Neuronal stem cell (in vitro differentiated cells): ENCODE results near the gene ZNF398.

ENCODE experiments used
- DNase-seq: peaks from one replicate; pipeline ENCODE4 v3.0.0-alpha.2; 2013; ENCODE audit warnings: low spot score
- H2AFZ ChIP-seq: one replicate; pipeline ENCODE4 v1.6.1; 2013; ENCODE audit warnings: mild to moderate bottlenecking, low read length, inconsistent platforms
- H2AK5ac ChIP-seq: 2 replicates; pipeline ENCODE4 v1.6.1; 2013; ENCODE audit warnings: low read depth, mild to moderate bottlenecking, inconsistent platforms, low read length, moderate library complexity, mixed read lengths
- H2BK120ac ChIP-seq: 2 replicates; pipeline ENCODE4 v1.6.1; 2013; ENCODE audit warnings: low read depth, mild to moderate bottlenecking, inconsistent platforms, low read length, moderate library complexity, mixed read lengths
- H2BK12ac ChIP-seq: one replicate; pipeline ENCODE4 v1.6.1; 2013; ENCODE audit warnings: low read length, inconsistent platforms
- H2BK15ac ChIP-seq: 2 replicates; pipeline ENCODE4 v1.6.1; 2013; ENCODE audit warnings: mild to moderate bottlenecking, low read length, inconsistent platforms, mixed read lengths
- H2BK5ac ChIP-seq: one replicate; pipeline ENCODE4 v1.6.1; 2013; ENCODE audit warnings: inconsistent platforms, mild to moderate bottlenecking, low read length, moderate library complexity
- H3K14ac ChIP-seq: one replicate; pipeline ENCODE4 v1.6.1; 2013; ENCODE audit warnings: low read length, inconsistent platforms
- H3K18ac ChIP-seq: 2 replicates; pipeline ENCODE4 v1.6.1; 2013; ENCODE audit warnings: low read length, inconsistent platforms
- H3K23ac ChIP-seq: 2 replicates; pipeline ENCODE4 v1.6.1; 2013; ENCODE audit warnings: low read depth, mild to moderate bottlenecking, mixed read lengths, low read length, inconsistent platforms; ENCODE audit not compliant: poor library complexity
- H3K27ac ChIP-seq: replicated peaks from 3 replicates; pipeline ENCODE4 v1.5.1; 2013; ENCODE audit warnings: low read length, inconsistent platforms
- H3K27me3 ChIP-seq, 3 experiments: 2 replicates each; pipeline ENCODE4 v1.6.1; 2013; ENCODE audit warnings: low read length in 3 of 3, mild to moderate bottlenecking in 2 of 3, inconsistent platforms in 1 of 3, low read depth in 1 of 3, mixed read lengths in 1 of 3, moderate library complexity in 1 of 3; ENCODE audit not compliant: control insufficient read depth in 3 of 3, insufficient read depth in 3 of 3
- H3K36me3 ChIP-seq, 2 donors: replicated peaks in 1 of 2; 2 replicates each; pipeline ENCODE4 v1.6.1; 2013; ENCODE audit warnings: low read length in 2 of 2; ENCODE audit not compliant: control insufficient read depth in 2 of 2, insufficient read depth in 2 of 2
- H3K4ac ChIP-seq: 2 replicates; pipeline ENCODE4 v1.6.1; 2013; ENCODE audit warnings: inconsistent platforms, mild to moderate bottlenecking, low read length, moderate library complexity
- H3K4me1 ChIP-seq, 2 donors: 1 replicate in 1 of 2; 2 replicates in 1 of 2; pipeline ENCODE4 v1.6.1; 2013; ENCODE audit warnings: low read length in 2 of 2, low read depth in 1 of 2; ENCODE audit not compliant: control insufficient read depth in 2 of 2, insufficient read depth in 1 of 2
- H3K4me2 ChIP-seq: one replicate; pipeline ENCODE4 v1.6.1; 2013; ENCODE audit warnings: mild to moderate bottlenecking, low read length, inconsistent platforms; ENCODE audit not compliant: insufficient read depth, poor library complexity, severe bottlenecking
- H3K4me3 ChIP-seq, 2 donors: 2 replicates each; pipeline ENCODE4 v1.5.1; 2013; ENCODE audit warnings: low read length in 2 of 2, mild to moderate bottlenecking in 2 of 2, inconsistent platforms in 1 of 2, moderate library complexity in 1 of 2
- H3K79me1 ChIP-seq: one replicate; pipeline ENCODE4 v1.6.1; 2013; ENCODE audit warnings: low read depth, mild to moderate bottlenecking, inconsistent platforms, low read length, moderate library complexity
- H3K9ac ChIP-seq: one replicate; pipeline ENCODE4 v1.6.1; 2013; ENCODE audit warnings: mild to moderate bottlenecking, low read depth, low read length, inconsistent platforms; ENCODE audit not compliant: poor library complexity
- H3K9me3 ChIP-seq, 2 donors: replicated peaks in 1 of 2; 2 replicates each; pipeline versions ENCODE3 to v1.6.1; 2013; ENCODE audit warnings: low read length in 2 of 2, mild to moderate bottlenecking in 2 of 2, inconsistent platforms in 1 of 2, low read depth in 1 of 2, mixed read lengths in 1 of 2, moderate library complexity in 1 of 2; ENCODE audit not compliant: control insufficient read depth in 2 of 2, insufficient read depth in 1 of 2
- H4K8ac ChIP-seq: one replicate; pipeline ENCODE4 v1.6.1; 2013; ENCODE audit warnings: low read depth, mild to moderate bottlenecking, inconsistent platforms, low read length, moderate library complexity
- H4K91ac ChIP-seq: one replicate; pipeline ENCODE4 v1.6.1; 2013; ENCODE audit warnings: low read length, low read depth, mild to moderate bottlenecking, inconsistent platforms; ENCODE audit not compliant: poor library complexity
- WGBS, 2 donors: extraction: QIAGEN DNeasy Blood & Tissue Kit; methylation state at CpG; one replicate each; pipeline ENCODE4 v1.1.7; 2013; ENCODE audit warnings: missing lambda C conversion rate in 2 of 2, mixed read lengths in 1 of 2; ENCODE audit not compliant: insufficient read length in 2 of 2, insufficient replicate concordance in 1 of 2; ENCODE audit errors: extremely low coverage in 2 of 2; 5-methylcytosine and 5-hydroxymethylcytosine counted together

The ZNF398 gene

GRCh38 chr7:149199234-149199995 is 52.2 kb downstream of the ZNF398 start:
- peaks cover 8% of the 10 kb centered on the region in 2 donors for H3K4me1 ChIP-seq
- no peak overlapping the region for H2BK15ac ChIP-seq
- H2BK5ac ChIP-seq, result no peak overlapping the region
- H4K91ac ChIP-seq, result no peak overlapping the region
- no peak overlapping the region for H4K8ac ChIP-seq
- DNase-seq, result no peak
- no peak overlapping the region for H3K18ac ChIP-seq
- peaks cover 37 to 67% of the 10 kb centered on the region in 2 donors for H3K36me3 ChIP-seq
- H3K23ac ChIP-seq, result no peak overlapping the region
- peaks cover 11% of the 10 kb centered on the region for H3K79me1 ChIP-seq
- no peak overlapping the region for H3K4ac ChIP-seq
- no peaks in the 10 kb centered on the region for H3K9me3 ChIP-seq
- no peak overlapping the region for H2AK5ac ChIP-seq
- no peaks in the 10 kb centered on the region for H3K27me3 ChIP-seq
- no peak overlapping the region for H2BK120ac ChIP-seq
- no peak overlapping the region for H3K27ac ChIP-seq
- H3K14ac ChIP-seq, result no peak overlapping the region
- no CpG with 5 or more reads among the region's 6 CpGs for WGBS, 2 donors
- no peak overlapping the region for H3K4me3 ChIP-seq
- H2AFZ ChIP-seq, result no peak overlapping the region
- H3K4me2 ChIP-seq, result no peak overlapping the region
- no peak overlapping the region for H3K9ac ChIP-seq
- no peak overlapping the region for H2BK12ac ChIP-seq

GRCh38 chr7:149202831-149203231 is 55.6 kb downstream of the ZNF398 start:
- Histone ChIP-seq H3K27me3 (no peaks in the 10 kb centered on the region), H3K36me3 (peaks cover 53 to 95% of the 10 kb centered on the region in 2 donors), H2BK12ac (no peak overlapping the region), H4K8ac (no peak overlapping the region), H3K23ac (no peak overlapping the region), H3K4me1 (no peaks in the 10 kb centered on the region), H3K4me2 (no peak overlapping the region), H4K91ac (no peak overlapping the region), H2AFZ (no peak overlapping the region), H2AK5ac (no peak overlapping the region), H3K4me3 (no peak overlapping the region), H3K9me3 (no peaks in the 10 kb centered on the region), H2BK5ac (no peak overlapping the region), H2BK120ac (no peak overlapping the region), H3K4ac (no peak overlapping the region), H3K18ac (no peak overlapping the region), H2BK15ac (no peak overlapping the region), H3K27ac (no peak overlapping the region), H3K14ac (no peak overlapping the region), H3K79me1 (peaks cover 3% of the 10 kb centered on the region), H3K9ac (no peak overlapping the region)
- WGBS, 2 donors, result no CpG with 5 or more reads among the region's 6 CpGs
- DNase-seq, result no peak

GRCh38 chr7:149205690-149206381 is 58.6 kb downstream of the ZNF398 start:
- H2BK12ac ChIP-seq, result no peak overlapping the region
- H3K27ac ChIP-seq, result no peak overlapping the region
- H3K4me3 ChIP-seq, result no peak overlapping the region
- no peaks in the 10 kb centered on the region for H3K27me3 ChIP-seq
- peaks cover 3% of the 10 kb centered on the region for H3K79me1 ChIP-seq
- H3K4ac ChIP-seq, result no peak overlapping the region
- no peak overlapping the region for H2AK5ac ChIP-seq
- H2AFZ ChIP-seq, result no peak overlapping the region
- H4K8ac ChIP-seq, result no peak overlapping the region
- no peak overlapping the region for H4K91ac ChIP-seq
- H2BK15ac ChIP-seq, result no peak overlapping the region
- H2BK120ac ChIP-seq, result no peak overlapping the region
- H3K36me3 ChIP-seq, result peaks cover 54 to 93% of the 10 kb centered on the region in 2 donors
- H3K4me1 ChIP-seq, result no peaks in the 10 kb centered on the region
- no peak overlapping the region for H2BK5ac ChIP-seq
- no CpG with 5 or more reads among the region's 18 CpGs for WGBS, 2 donors
- H3K23ac ChIP-seq, result no peak overlapping the region
- no peak overlapping the region for H3K4me2 ChIP-seq
- no peak overlapping the region for H3K14ac ChIP-seq
- H3K9ac ChIP-seq, result no peak overlapping the region
- no peaks in the 10 kb centered on the region for H3K9me3 ChIP-seq
- no peak for DNase-seq
- no peak overlapping the region for H3K18ac ChIP-seq

- Histone ChIP-seq H2BK12ac (no peak overlapping the region), H3K9me3 (no peaks in the 10 kb centered on the region), H4K8ac (no peak overlapping the region), H2BK5ac (no peak overlapping the region), H3K23ac (no peak overlapping the region), H3K27ac (no peak overlapping the region), H3K4me3 (no peak overlapping the region), H3K79me1 (peaks cover 3% of the 10 kb centered on the region), H2AK5ac (no peak overlapping the region), H3K9ac (no peak overlapping the region), H3K4me1 (no peaks in the 10 kb centered on the region), H4K91ac (no peak overlapping the region), H3K4ac (no peak overlapping the region), H3K36me3 (peaks cover 58 to 95% of the 10 kb centered on the region in 2 donors), H3K4me2 (no peak overlapping the region), H3K18ac (no peak overlapping the region), H2BK120ac (no peak overlapping the region), H3K14ac (no peak overlapping the region), H2BK15ac (no peak overlapping the region), H2AFZ (no peak overlapping the region), H3K27me3 (no peaks in the 10 kb centered on the region)
- no CpG with 5 or more reads among the region's 35 CpGs for WGBS, 2 donors
- DNase-seq, result no peak
Measured at GRCh38 chr7:149207324-149208035, 60.2 kb downstream of the ZNF398 start.
